Dermis microvascular lymphatic vessel endothelial cell (primary cell): Measurements from ENCODE around the gene COL12A1. TPM values are rescaled to one million over a fixed set of nuclear protein-coding genes. Genes with fewer than 3 reads are reported as not detected.
"Not testable (repeated sequence)": the region's sequence is repeated elsewhere in the genome, so short reads cannot be mapped to it uniquely, and the experiment has no call there.

Experiments
- DNase-seq, 2 donors: peaks; one replicate each; pipeline versions ENCODE4 v3.0.0 to v3.0.0-alpha.2; 2010; ENCODE audit warnings: low read depth in 2 of 2
- total RNA-seq: library from RNA; depleted of rRNA; stranded (reverse); fragments of >200 nt; gene quantifications from 2 replicates; pipeline ENCODE4 v1.2.1, GENCODE V29; 2014

COL12A1 gene
- total RNA-seq, 1 donor from 2014 or later = 1.0 TPM

GRCh38 chr6:75213112-75213511, 7.3 kb upstream of the COL12A1 start:
- DNase-seq = peak in 1 of 2 donors; percentile 50

GRCh38 chr6:75211920-75212590, 6.2 kb upstream of the COL12A1 start:
- no peak for DNase-seq

GRCh38 chr6:75210885-75211739, 5.3 kb upstream of the COL12A1 start:
- peak; percentile 43 to 70 for DNase-seq

GRCh38 chr6:75209184-75209723, 3.4 kb upstream of the COL12A1 start:
- DNase-seq = no peak

GRCh38 chr6:75208298-75209183, 2.7 kb upstream of the COL12A1 start:
- DNase-seq = peak; percentile 46 to 75

GRCh38 chr6:75206576-75207342, 906 bp upstream of the COL12A1 start:
- DNase-seq = no peak

- no peak for DNase-seq
Observed at GRCh38 chr6:75204959-75205775, 686 bp downstream of the COL12A1 start.

GRCh38 chr6:75204217-75204958, 1.5 kb downstream of the COL12A1 start:
- peak; percentile 74 to 87 for DNase-seq

- no peak for DNase-seq
Observed at GRCh38 chr6:75203721-75204120, 2.1 kb downstream of the COL12A1 start.

GRCh38 chr6:75202676-75203131, 3.1 kb downstream of the COL12A1 start:
- no peak for DNase-seq

GRCh38 chr6:75201901-75202672, 3.8 kb downstream of the COL12A1 start:
- DNase-seq = peak in 1 of 2 donors; percentile 36

GRCh38 chr6:75201021-75201420, 4.8 kb downstream of the COL12A1 start:
- DNase-seq = no peak

GRCh38 chr6:75199889-75200288, 6.0 kb downstream of the COL12A1 start:
- DNase-seq = no peak

- DNase-seq = no peak
Observed at GRCh38 chr6:75196081-75196687, 9.7 kb downstream of the COL12A1 start.

- DNase-seq = no peak
Observed at GRCh38 chr6:75188221-75188925, 17.5 kb downstream of the COL12A1 start.

- DNase-seq = not testable (repeated sequence)
Observed at GRCh38 chr6:75186581-75186980, 19.3 kb downstream of the COL12A1 start.

- no peak for DNase-seq
Observed at GRCh38 chr6:75183099-75183541, 22.7 kb downstream of the COL12A1 start.
